ENCODE results near the gene NPAS2. TPM values are rescaled to one million over a fixed set of nuclear protein-coding genes. Genes with fewer than 3 reads are reported as not detected.
A peak's percentile ranks its signal among the peaks of the same experiment; 100 is the strongest.

NPAS2 gene
- polyA plus RNA-seq, 1 donor from 2014 or later, result 1.7 TPM

GRCh38 chr2:100865816-100866460 lies 46.0 kb downstream of the NPAS2 start:
- Mint-ChIP-seq H3K4me1 (no peaks in the 10 kb centered on the region), H3K27ac (no peak overlapping the region), H3K9me3 (peaks cover 4 to 22% (median 7%) of the 10 kb centered on the region in 3 donors), H3K36me3 (peaks cover 2% of the 10 kb centered on the region), H3K4me3 (no peak overlapping the region), H3K27me3 (peaks cover 5% of the 10 kb centered on the region)

- Mint-ChIP-seq H3K4me1 (no peaks in the 10 kb centered on the region), H3K9me3 (peaks cover 4 to 22% (median 7%) of the 10 kb centered on the region in 3 donors), H3K36me3 (peaks cover 2% of the 10 kb centered on the region), H3K27me3 (peaks cover 5% of the 10 kb centered on the region), H3K4me3 (no peak overlapping the region), H3K27ac (no peak overlapping the region)
These were observed 48.1 kb downstream of the NPAS2 start for GRCh38 chr2:100868083-100868482.

- H3K27ac Mint-ChIP-seq, result no peak overlapping the region
- no peaks in the 10 kb centered on the region for H3K4me1 Mint-ChIP-seq
- H3K9me3 Mint-ChIP-seq, result peaks cover 4 to 22% (median 7%) of the 10 kb centered on the region in 3 donors
- no peak overlapping the region for H3K4me3 Mint-ChIP-seq
- H3K36me3 Mint-ChIP-seq, result peaks cover 2% of the 10 kb centered on the region
- H3K27me3 Mint-ChIP-seq, result peaks cover 3% of the 10 kb centered on the region
These were observed 49.2 kb downstream of the NPAS2 start for GRCh38 chr2:100869120-100869519.

GRCh38 chr2:100870652-100871531 lies 51.0 kb downstream of the NPAS2 start:
- H3K27ac Mint-ChIP-seq, result no peak overlapping the region
- H3K36me3 Mint-ChIP-seq, result peaks cover 2% of the 10 kb centered on the region
- H3K4me1 Mint-ChIP-seq, result no peaks in the 10 kb centered on the region
- peaks cover 2% of the 10 kb centered on the region for H3K27me3 Mint-ChIP-seq
- H3K9me3 Mint-ChIP-seq, result peaks cover 4 to 22% (median 7%) of the 10 kb centered on the region in 3 donors
- no peak overlapping the region for H3K4me3 Mint-ChIP-seq

GRCh38 chr2:100875516-100876230 lies 55.7 kb downstream of the NPAS2 start:
- no peak overlapping the region for H3K4me3 Mint-ChIP-seq
- H3K4me1 Mint-ChIP-seq, result no peaks in the 10 kb centered on the region
- no peaks in the 10 kb centered on the region for H3K9me3 Mint-ChIP-seq
- no peaks in the 10 kb centered on the region for H3K36me3 Mint-ChIP-seq
- H3K27me3 Mint-ChIP-seq, result peaks cover 4% of the 10 kb centered on the region
- no peak overlapping the region for H3K27ac Mint-ChIP-seq

GRCh38 chr2:100876231-100876860 lies 56.4 kb downstream of the NPAS2 start:
- Mint-ChIP-seq H3K4me1 (no peaks in the 10 kb centered on the region), H3K4me3 (peak overlapping the region in 1 of 4 donors; percentile 10), H3K36me3 (no peaks in the 10 kb centered on the region), H3K27me3 (peaks cover 6% of the 10 kb centered on the region), H3K9me3 (no peaks in the 10 kb centered on the region), H3K27ac (no peak overlapping the region)

GRCh38 chr2:100877555-100877954 lies 57.6 kb downstream of the NPAS2 start:
- Mint-ChIP-seq H3K27ac (no peak overlapping the region), H3K27me3 (peaks cover 7% of the 10 kb centered on the region), H3K4me1 (no peaks in the 10 kb centered on the region), H3K4me3 (no peak overlapping the region), H3K9me3 (no peaks in the 10 kb centered on the region), H3K36me3 (no peaks in the 10 kb centered on the region)

- no peak overlapping the region for H3K27ac Mint-ChIP-seq
- no peaks in the 10 kb centered on the region for H3K4me1 Mint-ChIP-seq
- H3K9me3 Mint-ChIP-seq, result no peaks in the 10 kb centered on the region
- no peak overlapping the region for H3K4me3 Mint-ChIP-seq
- no peaks in the 10 kb centered on the region for H3K36me3 Mint-ChIP-seq
- H3K27me3 Mint-ChIP-seq, result peaks cover 9% of the 10 kb centered on the region
These were observed 58.3 kb downstream of the NPAS2 start for GRCh38 chr2:100878000-100878791.

- Mint-ChIP-seq H3K36me3 (no peaks in the 10 kb centered on the region), H3K4me1 (no peaks in the 10 kb centered on the region), H3K9me3 (no peaks in the 10 kb centered on the region), H3K27me3 (peaks cover 10% of the 10 kb centered on the region), H3K4me3 (no peak overlapping the region), H3K27ac (no peak overlapping the region)
These were observed 59.4 kb downstream of the NPAS2 start for GRCh38 chr2:100879296-100879695.

- H3K27ac Mint-ChIP-seq, result no peak overlapping the region
- H3K36me3 Mint-ChIP-seq, result no peaks in the 10 kb centered on the region
- no peaks in the 10 kb centered on the region for H3K9me3 Mint-ChIP-seq
- H3K4me1 Mint-ChIP-seq, result no peaks in the 10 kb centered on the region
- H3K4me3 Mint-ChIP-seq, result no peak overlapping the region
- H3K27me3 Mint-ChIP-seq, result peaks cover 10% of the 10 kb centered on the region
These were observed 60.1 kb downstream of the NPAS2 start for GRCh38 chr2:100880036-100880435.

- H3K4me1 Mint-ChIP-seq, result no peaks in the 10 kb centered on the region
- H3K4me3 Mint-ChIP-seq, result no peak overlapping the region
- H3K27ac Mint-ChIP-seq, result no peak overlapping the region
- no peaks in the 10 kb centered on the region for H3K9me3 Mint-ChIP-seq
- H3K36me3 Mint-ChIP-seq, result no peaks in the 10 kb centered on the region
- H3K27me3 Mint-ChIP-seq, result peaks cover 10% of the 10 kb centered on the region
These were observed 60.8 kb downstream of the NPAS2 start for GRCh38 chr2:100880730-100881129.

GRCh38 chr2:100882645-100883613 lies 63.0 kb downstream of the NPAS2 start:
- Mint-ChIP-seq H3K4me1 (no peaks in the 10 kb centered on the region), H3K9me3 (no peaks in the 10 kb centered on the region), H3K27ac (peak overlapping the region in 1 of 3 donors; percentile 12), H3K36me3 (no peaks in the 10 kb centered on the region), H3K4me3 (no peak overlapping the region), H3K27me3 (peaks cover 10% of the 10 kb centered on the region)

GRCh38 chr2:100884145-100884621 lies 64.2 kb downstream of the NPAS2 start:
- H3K4me1 Mint-ChIP-seq, result no peaks in the 10 kb centered on the region
- no peaks in the 10 kb centered on the region for H3K36me3 Mint-ChIP-seq
- peaks cover 10% of the 10 kb centered on the region for H3K27me3 Mint-ChIP-seq
- H3K9me3 Mint-ChIP-seq, result no peaks in the 10 kb centered on the region
- H3K4me3 Mint-ChIP-seq, result no peak overlapping the region
- H3K27ac Mint-ChIP-seq, result no peak overlapping the region
